K562 (cell line): ENCODE results near the gene NRGN. TPM values are rescaled to one million over a fixed set of nuclear protein-coding genes. Genes with fewer than 3 reads are reported as not detected.

Experiments used
- ATAC-seq: fragments of 200-7000 bp; cut with Tn5 transposase; 3 replicates; pipeline ENCODE4 v1.9.1; 2020; ENCODE audit warnings: moderate library complexity
- BruUV-seq: library from RNA; stranded (reverse); fragments of 400-500 nt; replicated peaks from 2 replicates; lab custom pipeline; 2021; lab: Mats Ljungman, UMichigan
- CTCF ChIA-PET: fragments of 300-600 bp; formaldehyde crosslinking; extraction: SDS; loops from one replicate; lab custom pipeline; 2021; ENCODE audit warnings: low intra/inter-chr PET ratio; lab: Yijun Ruan, JAX
- POLR2A ChIA-PET: fragments of 300-600, 350-650 bp; sonication (Branson Sonifier 250); formaldehyde crosslinking; extraction: SDS; loops from one replicate; lab custom pipeline; 2021; ENCODE audit warnings: antibody characterized with exemption, inconsistent platforms; lab: Yijun Ruan, JAX
- DNase-seq, 4 experiments: peaks; one replicate each; pipeline versions ENCODE4 v3.0.0 to v3.0.0-alpha.2; 2011 to 2018; ENCODE audit warnings: low spot score in 3 of 4, mixed read lengths in 3 of 4; ENCODE audit errors: extremely low read depth in 1 of 4
- FAIRE-seq: peaks from 2 replicates; lab custom pipeline; 2011; peaks lifted over from hg19 to GRCh38; lab: Jason Lieb, UNC
- H2AFZ ChIP-seq: 2 replicates; pipeline ENCODE4 v1.6.0; 2011; ENCODE audit warnings: low read depth, low read length, control low read depth, inconsistent platforms
- H3K27ac ChIP-seq: fragments of 200-600 bp; 3 replicates; pipeline ENCODE4 v1.8.0; 2011; ENCODE audit warnings: low read depth, mild to moderate bottlenecking, control low read depth, inconsistent platforms, low read length, moderate library complexity, mixed read lengths; ENCODE audit errors: extremely low read depth
- H3K27me3 ChIP-seq, 2 experiments: fragments of 300-600 bp in 1 of 2; 2 replicates in 1 of 2; 3 replicates in 1 of 2; pipeline versions ENCODE4 v1.6.0 to v1.8.0; 2011; ENCODE audit warnings: inconsistent platforms in 2 of 2, low read length in 2 of 2, mild to moderate bottlenecking in 1 of 2, mixed read lengths in 1 of 2, moderate library complexity in 1 of 2; ENCODE audit not compliant: control insufficient read depth in 2 of 2, insufficient read depth in 2 of 2
- H3K36me3 ChIP-seq: fragments of 300-600 bp; 3 replicates; pipeline ENCODE4 v1.8.0; 2011; ENCODE audit warnings: mild to moderate bottlenecking, low read length, inconsistent platforms; ENCODE audit not compliant: control insufficient read depth, insufficient read depth
- H3K4me1 ChIP-seq, 2 experiments: fragments of 200-600 bp in 1 of 2; replicated peaks in 1 of 2; 2 replicates in 1 of 2; 3 replicates in 1 of 2; pipeline versions ENCODE4 v1.5.1 to v1.8.0; 2011; ENCODE audit warnings: inconsistent platforms in 2 of 2, low read length in 2 of 2, mild to moderate bottlenecking in 1 of 2, mixed read lengths in 1 of 2, moderate library complexity in 1 of 2; ENCODE audit not compliant: control insufficient read depth in 2 of 2, insufficient read depth in 2 of 2
- H3K4me2 ChIP-seq: 2 replicates; pipeline ENCODE4 v1.6.1; 2011; ENCODE audit warnings: low read length, control low read depth, inconsistent platforms, mixed read lengths; ENCODE audit not compliant: insufficient read depth
- H3K4me3 ChIP-seq: fragments of 200-600 bp; sonication (generic), shearing (Covaris generic); 2 replicates; pipeline ENCODE4 v1.5.1; 2016; ENCODE audit warnings: control low read depth, inconsistent platforms
- H3K79me2 ChIP-seq: fragments of 200-600 bp; 3 replicates; pipeline ENCODE4 v1.8.0; 2011; ENCODE audit warnings: low read length, inconsistent platforms; ENCODE audit not compliant: control insufficient read depth, insufficient read depth
- H3K9ac ChIP-seq, 2 experiments: 2 replicates each; pipeline versions ENCODE4 v1.6.0 to v1.6.1; 2011; ENCODE audit warnings: low read depth in 2 of 2, low read length in 2 of 2, control low read depth in 1 of 2, inconsistent platforms in 1 of 2, mild to moderate bottlenecking in 1 of 2, mixed read lengths in 1 of 2; ENCODE audit not compliant: insufficient read depth in 1 of 2
- H3K9me1 ChIP-seq: one replicate; pipeline ENCODE4 v1.6.0; 2011; ENCODE audit warnings: inconsistent platforms, mild to moderate bottlenecking, low read length, moderate library complexity; ENCODE audit not compliant: control insufficient read depth, insufficient read depth
- H3K9me3 ChIP-seq: replicated peaks from 2 replicates; pipeline ENCODE4 v1.5.1; 2011; ENCODE audit warnings: low read depth, low read length, inconsistent platforms; ENCODE audit not compliant: control insufficient read depth, insufficient read depth
- H4K20me1 ChIP-seq: replicated peaks from 2 replicates; pipeline ENCODE4 v1.6.1; 2011; ENCODE audit warnings: low read length, inconsistent platforms, mixed read lengths; ENCODE audit not compliant: control insufficient read depth, insufficient read depth
- E2F3 ChIP-seq: fragments of 250-450 bp; sonication (Bioruptor Pico); IDR thresholded peaks from 2 replicates; pipeline ENCODE4 v1.4.0; 2020; ENCODE audit warnings: mild to moderate bottlenecking
- FOS ChIP-seq: IDR thresholded peaks from 3 replicates; pipeline ENCODE4 v1.6.1; 2011; ENCODE audit not compliant: insufficient read length; ENCODE audit errors: extremely low read depth
- GABPA ChIP-seq: fragments of 200-800 bp; sonication (Bioruptor generic); conservative IDR thresholded peaks from 2 replicates; pipeline ENCODE4 v1.6.1; 2016; ENCODE audit warnings: low read depth, missing genetic modification characterization, missing compliant biosample characterization
- IFI16 ChIP-seq: fragments of 250-450 bp; sonication (Bioruptor Pico); IDR thresholded peaks from 2 replicates; pipeline ENCODE4 v2.1.2; 2022; ENCODE audit warnings: mild to moderate bottlenecking, inconsistent platforms
- LEF1 ChIP-seq: fragments of 450-650 bp; IDR thresholded peaks from 2 replicates; pipeline ENCODE4 v1.6.1; 2016; ENCODE audit warnings: mild to moderate bottlenecking
- SRSF3 ChIP-seq: fragments of 200-400 bp; formaldehyde crosslinking; IDR thresholded peaks from 2 replicates; pipeline ENCODE4 v1.6.1; 2016; ENCODE audit warnings: mild to moderate bottlenecking, low read length, moderate library complexity; ENCODE audit not compliant: insufficient read depth
- TAF9B ChIP-seq: fragments of 450-650 bp; IDR thresholded peaks from 2 replicates; pipeline ENCODE4 v1.6.1; 2018; ENCODE audit warnings: mild to moderate bottlenecking; ENCODE audit not compliant: partially characterized antibody
- ZNF3 ChIP-seq: fragments of 250-450 bp; sonication (Bioruptor Pico); IDR thresholded peaks from 2 replicates; pipeline ENCODE4 v1.5.0; 2021; ENCODE audit warnings: mild to moderate bottlenecking, moderate library complexity
- ZNF561 ChIP-seq: fragments of 450-650 bp; formaldehyde crosslinking; conservative IDR thresholded peaks from 2 replicates; pipeline ENCODE4 v1.4.0; 2020; ENCODE audit warnings: mild to moderate bottlenecking, moderate library complexity
- WGBS: fragments of 100-300 bp; shearing (Covaris generic); methylation state at CpG from one replicate; pipeline ENCODE4 v1.1.6; 2016; ENCODE audit warnings: low coverage, mixed read lengths; ENCODE audit not compliant: insufficient coverage; ENCODE audit errors: missing lambda C conversion rate; 5-methylcytosine and 5-hydroxymethylcytosine counted together
- in situ Hi-C: fragments of 300-500 bp; cut with MboI; formaldehyde crosslinking; loops from 4 replicates; pipeline ENCODE4 v1.15.0; 2018; ENCODE audit warnings: inconsistent platforms, mixed read lengths
- intact Hi-C: fragments of 100-400 bp; cut with micrococcal nuclease; formaldehyde crosslinking; loops from 2 replicates; pipeline ENCODE4 v1.14.2; 2022
- polyA plus RNA-seq, 8 experiments: library from polyadenylated mRNA; depleted of rRNA in 4 of 8; stranded (reverse) in 5 of 8; unstranded in 3 of 8; fragments of >200 nt; fragmentation: Nextera tagmentation in 2 of 8; fragmentation: Illumina TruSeq in 1 of 8; extraction: Ambion mirVana in 2 of 8; extraction: Trizol in 1 of 8; gene quantifications; 2 replicates each; pipeline versions ENCODE4 v1.2.1 to v1.2.3, GENCODE V29; 2011 to 2014; ENCODE audit warnings: inconsistent platforms in 1 of 8, missing spikeins in 1 of 8
- total RNA-seq, 7 experiments: library from RNA; depleted of rRNA in 6 of 7; stranded (reverse); fragments of >200 nt in 6 of 7; fragmentation: Illumina TruSeq in 2 of 7; extraction: Trizol in 2 of 7; gene quantifications; 2 replicates each; pipeline versions ENCODE4 v1.2.1 to v1.2.3, GENCODE V29; 2011 to 2021; ENCODE audit warnings: low replicate concordance in 1 of 7
- TF ChIP-seq, protein P1 (sequence below): fragments of 250-450 bp; sonication (Bioruptor Pico); IDR thresholded peaks from 2 replicates; pipeline ENCODE4 v1.4.0; 2020
- TF ChIP-seq, protein P2 (sequence below), 2 experiments: IDR thresholded peaks in 1 of 2; conservative IDR thresholded peaks in 1 of 2; 2 replicates each; pipeline ENCODE4 v1.6.1; 2016; ENCODE audit warnings: low read depth in 2 of 2, mild to moderate bottlenecking in 1 of 2, missing compliant biosample characterization in 1 of 2, missing genetic modification characterization in 1 of 2, moderate library complexity in 1 of 2
- TF ChIP-seq, protein P3 (sequence below): fragments of 450-650 bp; IDR thresholded peaks from 2 replicates; pipeline ENCODE4 v1.6.1; 2017; ENCODE audit warnings: antibody characterized with exemption
- TF ChIP-seq, protein P4 (sequence below): fragments of 250-450 bp; sonication (Bioruptor Pico); IDR thresholded peaks from 2 replicates; pipeline ENCODE4 v1.8.0; 2022; ENCODE audit warnings: inconsistent platforms, mild to moderate bottlenecking, moderate library complexity, borderline replicate concordance

NRGN gene
- total and polyA plus RNA-seq, 9 of the 15 experiments (the other 6 are each of a cell fraction or from before 2014, with no cell fraction given): 0.29 to 7.8 (median 3.5) TPM; not detected in 2

DNA sequence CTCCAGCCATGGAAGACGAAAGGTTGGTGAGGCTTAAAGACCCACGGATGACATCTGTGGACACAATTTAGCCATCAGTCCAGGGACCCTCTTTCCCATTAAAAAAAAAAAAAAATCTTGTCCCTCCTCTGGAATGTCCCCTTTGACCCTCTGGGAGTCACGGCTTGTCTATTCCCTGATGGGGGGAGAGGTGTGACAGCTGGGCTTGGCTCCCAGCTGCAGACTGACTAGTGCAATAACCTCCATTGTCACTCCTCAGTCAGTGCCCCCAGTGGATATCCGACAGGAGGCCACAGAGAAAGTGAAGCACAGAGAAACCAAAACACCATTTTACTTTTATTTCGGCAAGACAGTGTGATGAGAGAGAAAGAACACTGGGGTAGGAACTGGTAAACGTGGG lies 15.0 kb downstream of the NRGN start:
- TF ChIP-seq, protein P1, sequence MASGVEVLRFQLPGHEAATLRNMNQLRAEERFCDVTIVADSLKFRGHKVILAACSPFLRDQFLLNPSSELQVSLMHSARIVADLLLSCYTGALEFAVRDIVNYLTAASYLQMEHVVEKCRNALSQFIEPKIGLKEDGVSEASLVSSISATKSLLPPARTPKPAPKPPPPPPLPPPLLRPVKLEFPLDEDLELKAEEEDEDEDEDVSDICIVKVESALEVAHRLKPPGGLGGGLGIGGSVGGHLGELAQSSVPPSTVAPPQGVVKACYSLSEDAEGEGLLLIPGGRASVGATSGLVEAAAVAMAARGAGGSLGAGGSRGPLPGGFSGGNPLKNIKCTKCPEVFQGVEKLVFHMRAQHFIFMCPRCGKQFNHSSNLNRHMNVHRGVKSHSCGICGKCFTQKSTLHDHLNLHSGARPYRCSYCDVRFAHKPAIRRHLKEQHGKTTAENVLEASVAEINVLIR (CRISPR knock-in tag): no peak
- TF ChIP-seq IFI16 (CRISPR knock-in tag) (no peak), TAF9B (no peak), ZNF561 (CRISPR knock-in tag) (no peak), LEF1 (no peak), SRSF3 (no peak), FOS (no peak), E2F3 (CRISPR knock-in tag) (no peak), GABPA (tag) (no peak), ZNF3 (CRISPR knock-in tag) (no peak)
- TF ChIP-seq, protein P2, sequence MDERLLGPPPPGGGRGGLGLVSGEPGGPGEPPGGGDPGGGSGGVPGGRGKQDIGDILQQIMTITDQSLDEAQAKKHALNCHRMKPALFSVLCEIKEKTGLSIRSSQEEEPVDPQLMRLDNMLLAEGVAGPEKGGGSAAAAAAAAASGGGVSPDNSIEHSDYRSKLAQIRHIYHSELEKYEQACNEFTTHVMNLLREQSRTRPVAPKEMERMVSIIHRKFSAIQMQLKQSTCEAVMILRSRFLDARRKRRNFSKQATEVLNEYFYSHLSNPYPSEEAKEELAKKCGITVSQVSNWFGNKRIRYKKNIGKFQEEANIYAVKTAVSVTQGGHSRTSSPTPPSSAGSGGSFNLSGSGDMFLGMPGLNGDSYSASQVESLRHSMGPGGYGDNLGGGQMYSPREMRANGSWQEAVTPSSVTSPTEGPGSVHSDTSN (CRISPR knock-in tag; IDR thresholded peaks at IDR 0.05; ENCODE audit: low read depth): no peak
- TF ChIP-seq, protein P2 (tag; conservative IDR thresholded peaks at IDR 0.05; ENCODE audit: low read depth): no peak
- TF ChIP-seq, protein P3, sequence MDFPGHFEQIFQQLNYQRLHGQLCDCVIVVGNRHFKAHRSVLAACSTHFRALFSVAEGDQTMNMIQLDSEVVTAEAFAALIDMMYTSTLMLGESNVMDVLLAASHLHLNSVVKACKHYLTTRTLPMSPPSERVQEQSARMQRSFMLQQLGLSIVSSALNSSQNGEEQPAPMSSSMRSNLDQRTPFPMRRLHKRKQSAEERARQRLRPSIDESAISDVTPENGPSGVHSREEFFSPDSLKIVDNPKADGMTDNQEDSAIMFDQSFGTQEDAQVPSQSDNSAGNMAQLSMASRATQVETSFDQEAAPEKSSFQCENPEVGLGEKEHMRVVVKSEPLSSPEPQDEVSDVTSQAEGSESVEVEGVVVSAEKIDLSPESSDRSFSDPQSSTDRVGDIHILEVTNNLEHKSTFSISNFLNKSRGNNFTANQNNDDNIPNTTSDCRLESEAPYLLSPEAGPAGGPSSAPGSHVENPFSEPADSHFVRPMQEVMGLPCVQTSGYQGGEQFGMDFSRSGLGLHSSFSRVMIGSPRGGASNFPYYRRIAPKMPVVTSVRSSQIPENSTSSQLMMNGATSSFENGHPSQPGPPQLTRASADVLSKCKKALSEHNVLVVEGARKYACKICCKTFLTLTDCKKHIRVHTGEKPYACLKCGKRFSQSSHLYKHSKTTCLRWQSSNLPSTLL: no peak
- TF ChIP-seq, protein P4, sequence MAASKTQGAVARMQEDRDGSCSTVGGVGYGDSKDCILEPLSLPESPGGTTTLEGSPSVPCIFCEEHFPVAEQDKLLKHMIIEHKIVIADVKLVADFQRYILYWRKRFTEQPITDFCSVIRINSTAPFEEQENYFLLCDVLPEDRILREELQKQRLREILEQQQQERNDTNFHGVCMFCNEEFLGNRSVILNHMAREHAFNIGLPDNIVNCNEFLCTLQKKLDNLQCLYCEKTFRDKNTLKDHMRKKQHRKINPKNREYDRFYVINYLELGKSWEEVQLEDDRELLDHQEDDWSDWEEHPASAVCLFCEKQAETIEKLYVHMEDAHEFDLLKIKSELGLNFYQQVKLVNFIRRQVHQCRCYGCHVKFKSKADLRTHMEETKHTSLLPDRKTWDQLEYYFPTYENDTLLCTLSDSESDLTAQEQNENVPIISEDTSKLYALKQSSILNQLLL: no peak
- ATAC-seq (no peak), FAIRE-seq (no peak), DNase-seq (no peak)
- Histone ChIP-seq H3K9me3 (no peaks in the 10 kb centered on the region), H3K36me3 (no peaks in the 10 kb centered on the region), H3K9me1 (no peaks in the 10 kb centered on the region), H3K4me2 (no peak overlapping the region), H3K4me1 (peaks cover 11 to 30% of the 10 kb centered on the region in 2 experiments; a peak in 4 of 5 replicates), H3K79me2 (no peaks in the 10 kb centered on the region), H2AFZ (no peak overlapping the region), H3K9ac (no peak overlapping the region), H3K4me3 (no peak overlapping the region), H3K27me3 (peaks cover 6 to 65% of the 10 kb centered on the region in 2 experiments; a peak in 4 of 5 replicates), H4K20me1 (no peaks in the 10 kb centered on the region), H3K27ac (no peak overlapping the region)
- intact Hi-C loops: no loop called here
- CTCF ChIA-PET: no interaction called here
- in situ Hi-C loops: no loop called here
- 22% methylated on average over 6 of the region's 6 CpGs for WGBS
- no TSS peak for BruUV-seq
- POLR2A ChIA-PET: no interaction called here
